Measurements from ENCODE around the gene BRINP1. TPM values are rescaled to one million over a fixed set of nuclear protein-coding genes. Genes with fewer than 3 reads are reported as not detected.

The BRINP1 gene
- total and polyA plus RNA-seq, 2 donors (not counting 3 experiments of a cell fraction or from before 2014, with no cell fraction given): 0.04 TPM; not detected in 1

- Histone ChIP-seq H3K9ac (replicated peaks; ENCODE audit: extremely low read depth, insufficient read depth, low read length) (no peak overlapping the region), H3K9me1 (replicated peaks; ENCODE audit: control insufficient read depth, extremely low read depth, insufficient read depth, low read length) (no peaks in the 10 kb centered on the region), H3K4me2 (ENCODE audit: insufficient read depth, low read length) (no peak overlapping the region), H3K79me2 (ENCODE audit: control insufficient read depth, insufficient read depth, low read length) (no peaks in the 10 kb centered on the region), H4K20me1 (replicated peaks; ENCODE audit: control insufficient read depth, extremely low read depth, insufficient read depth, low read length) (no peaks in the 10 kb centered on the region), H3K4me1 (ENCODE audit: control insufficient read depth, extremely low read depth, insufficient read depth, low read length) (no peaks in the 10 kb centered on the region), H3K27me3 (ENCODE audit: control insufficient read depth in 2 of 2, insufficient read depth in 2 of 2, low read length in 2 of 2) (no peaks in the 10 kb centered on the region), H2AFZ (ENCODE audit: low read depth, low read length) (no peak overlapping the region), H3K27ac (ENCODE audit: insufficient read depth, low read depth, low read length) (no peak overlapping the region), H3K9me3 (replicated peaks; ENCODE audit: control insufficient read depth, insufficient read depth, low read length) (no peaks in the 10 kb centered on the region), H3K4me3 (replicated peaks in 1 of 3; ENCODE audit: insufficient read depth in 1 of 3, low read depth in 1 of 3, low read length in 3 of 3) (no peak overlapping the region), H3K36me3 (ENCODE audit: control insufficient read depth in 2 of 2, extremely low read depth in 1 of 2, insufficient read depth in 2 of 2, low read length in 2 of 2) (no peaks in the 10 kb centered on the region)
- intact Hi-C loops (cut with micrococcal nuclease) (no loop called here), dilution Hi-C loops (cut with MboI; ENCODE audit: extremely low pct_ligation_motif_present, low sequenced_read_pairs) (no loop called here)
- ChIA-PET POLR2A (no interaction called here), CTCF (no interaction called here)
- no TSS peak for BruUV-seq (replicated peaks)
- FAIRE-seq (no peak), DNase-seq (ENCODE audit: low read depth, low spot score) (no peak)
- TF ChIP-seq JUN (IDR thresholded peaks at IDR 0.05; ENCODE audit: borderline replicate concordance, insufficient read depth, insufficient read length, low read depth): no peak
- no peak for TF ChIP-seq GATA2 (IDR thresholded peaks at IDR 0.05; ENCODE audit: insufficient read depth, insufficient read length, low read depth, low read length)
- no peak for TF ChIP-seq MAX (IDR thresholded peaks at IDR 0.05; ENCODE audit: insufficient read depth, insufficient read length)
- no peak for TF ChIP-seq FOS (IDR thresholded peaks at IDR 0.05; ENCODE audit: borderline replicate concordance, insufficient read depth, low read length)
- TF ChIP-seq POLR2AphosphoS5 (IDR thresholded peaks at IDR 0.05; ENCODE audit: insufficient read depth, low read depth, low read length): no peak
- TF ChIP-seq CTCF (IDR thresholded peaks at IDR 0.05; ENCODE audit: extremely low read depth in 1 of 2, insufficient read depth in 1 of 2, low read depth in 1 of 2, low read length in 2 of 2): no peak
- no peak for TF ChIP-seq EZH2 (IDR thresholded peaks at IDR 0.05; ENCODE audit: borderline replicate concordance, low read depth, low read length, severe bottlenecking)
- no peak for TF ChIP-seq MYC (IDR thresholded peaks at IDR 0.05; ENCODE audit: low read depth, low read length)
- no peak for TF ChIP-seq POLR2A (IDR thresholded peaks at IDR 0.05; ENCODE audit: low read depth, low read length)
Measured at GRCh38 chr9:119167876-119168275, 201.4 kb downstream of the BRINP1 start.

Measured in endothelial cell of umbilical vein (primary cell).